HG03095 (cell line): ENCODE results near the gene RAB17.

Source experiments
- ATAC-seq: cut with Tn5 transposase; IDR thresholded peaks from one replicate; pipeline ENCODE4 v1.9.1; 2021; ENCODE audit warnings: moderate library complexity; ENCODE audit not compliant: unreplicated experiment

Gene RAB17

DNA sequence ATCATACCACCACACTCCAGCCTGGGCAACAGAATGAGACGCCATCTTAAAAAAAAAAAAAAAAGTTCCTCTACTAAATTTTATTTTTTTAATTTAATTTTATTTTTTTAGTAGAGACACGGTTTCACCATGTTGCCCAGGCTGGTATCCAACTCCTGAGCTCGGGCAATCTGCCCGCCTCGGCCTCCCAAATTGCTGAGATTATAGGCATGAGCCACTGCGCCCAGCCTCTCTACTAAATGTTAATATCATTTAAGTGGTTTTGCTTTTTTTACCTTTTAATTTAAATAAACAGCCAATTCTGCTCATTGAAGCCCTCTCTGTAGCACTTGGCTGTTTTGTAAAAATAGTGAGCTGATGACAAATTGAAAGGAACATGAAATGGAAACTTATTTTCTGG, 9.2 kb downstream of the RAB17 start:
- ATAC-seq: no peak

DNA sequence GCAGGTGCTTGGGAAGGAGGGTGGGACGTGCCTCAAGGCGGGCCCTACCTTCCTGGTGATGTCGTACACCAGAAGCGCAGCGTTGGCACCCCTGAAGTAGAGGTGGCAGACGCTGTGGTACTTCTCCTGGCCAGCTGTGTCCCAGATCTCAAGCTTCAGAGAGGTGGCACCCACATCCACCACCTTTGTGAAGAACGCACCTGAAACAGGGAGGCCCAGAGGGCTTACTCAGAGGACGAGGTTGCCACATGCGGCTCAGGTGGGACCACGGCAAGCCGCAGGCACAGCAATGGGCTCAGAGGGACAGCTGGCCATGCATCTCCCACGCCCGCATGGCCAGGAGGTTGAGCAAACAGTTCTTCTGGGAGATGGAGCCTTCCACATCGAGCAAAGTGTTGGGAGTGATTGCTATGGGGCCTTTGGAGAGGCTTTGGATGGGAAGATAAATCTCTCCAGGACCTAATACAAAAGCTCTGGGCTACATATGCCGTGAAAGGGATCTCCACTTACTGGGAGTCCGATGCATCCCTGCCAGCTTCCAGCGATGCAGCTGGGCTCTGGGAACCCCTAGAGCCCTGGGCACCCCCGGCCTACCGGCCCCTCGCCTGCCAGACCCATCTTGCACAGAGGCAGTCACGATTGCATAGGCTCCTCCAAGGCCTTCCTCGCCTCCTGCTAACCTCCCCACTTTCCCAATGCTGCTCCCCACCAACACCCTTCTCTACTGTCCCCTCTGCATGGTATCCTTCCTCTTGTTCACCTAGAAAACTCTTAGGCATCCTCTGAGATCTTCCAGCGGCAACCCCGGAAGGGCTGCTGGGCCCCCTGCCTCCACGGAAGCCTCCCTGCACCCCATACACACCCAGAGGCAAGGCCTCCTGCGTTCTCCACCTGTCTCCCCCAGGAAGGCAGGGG, 12.3 kb downstream of the RAB17 start:
- no peak for ATAC-seq

DNA sequence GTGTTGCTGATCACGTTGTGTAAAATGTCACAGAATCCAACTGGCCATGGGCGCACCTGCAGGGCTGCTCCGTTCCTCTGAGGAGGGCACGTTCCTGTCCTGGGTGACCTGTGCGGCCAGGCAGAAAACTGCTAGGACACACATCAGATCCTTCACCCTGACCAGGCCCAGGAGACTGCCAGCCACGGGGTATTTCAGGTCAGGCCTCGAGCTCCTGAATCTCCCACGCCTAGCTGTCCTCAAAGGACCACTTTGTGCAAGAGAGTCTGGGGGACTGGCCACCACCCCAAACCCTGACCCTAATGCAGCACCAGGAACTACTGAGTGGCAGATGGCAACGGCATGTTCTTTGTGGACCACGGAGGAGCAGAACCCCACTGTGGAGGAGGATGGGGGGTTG, 13.1 kb downstream of the RAB17 start:
- no peak for ATAC-seq

DNA sequence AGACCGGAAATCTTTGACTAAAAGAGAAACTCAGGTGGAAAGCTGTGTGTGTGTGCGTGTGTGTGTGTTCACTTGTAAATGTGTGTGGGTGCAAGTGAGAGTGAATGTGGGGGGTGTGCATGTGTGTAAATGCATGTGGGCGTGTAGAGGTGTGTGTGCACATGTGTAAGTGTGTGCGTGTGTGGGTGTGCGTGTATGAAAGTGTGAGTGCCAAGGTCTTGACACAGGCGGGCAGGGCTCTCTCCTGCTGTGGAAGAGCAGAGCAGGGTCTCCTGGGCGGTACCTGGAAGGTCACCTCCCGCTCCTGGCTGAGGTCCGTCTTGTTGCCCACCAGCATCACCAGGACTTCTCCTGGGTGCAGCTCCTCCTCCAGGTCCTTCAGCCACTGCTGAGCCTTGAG, 13.6 kb downstream of the RAB17 start:
- no peak for ATAC-seq

DNA sequence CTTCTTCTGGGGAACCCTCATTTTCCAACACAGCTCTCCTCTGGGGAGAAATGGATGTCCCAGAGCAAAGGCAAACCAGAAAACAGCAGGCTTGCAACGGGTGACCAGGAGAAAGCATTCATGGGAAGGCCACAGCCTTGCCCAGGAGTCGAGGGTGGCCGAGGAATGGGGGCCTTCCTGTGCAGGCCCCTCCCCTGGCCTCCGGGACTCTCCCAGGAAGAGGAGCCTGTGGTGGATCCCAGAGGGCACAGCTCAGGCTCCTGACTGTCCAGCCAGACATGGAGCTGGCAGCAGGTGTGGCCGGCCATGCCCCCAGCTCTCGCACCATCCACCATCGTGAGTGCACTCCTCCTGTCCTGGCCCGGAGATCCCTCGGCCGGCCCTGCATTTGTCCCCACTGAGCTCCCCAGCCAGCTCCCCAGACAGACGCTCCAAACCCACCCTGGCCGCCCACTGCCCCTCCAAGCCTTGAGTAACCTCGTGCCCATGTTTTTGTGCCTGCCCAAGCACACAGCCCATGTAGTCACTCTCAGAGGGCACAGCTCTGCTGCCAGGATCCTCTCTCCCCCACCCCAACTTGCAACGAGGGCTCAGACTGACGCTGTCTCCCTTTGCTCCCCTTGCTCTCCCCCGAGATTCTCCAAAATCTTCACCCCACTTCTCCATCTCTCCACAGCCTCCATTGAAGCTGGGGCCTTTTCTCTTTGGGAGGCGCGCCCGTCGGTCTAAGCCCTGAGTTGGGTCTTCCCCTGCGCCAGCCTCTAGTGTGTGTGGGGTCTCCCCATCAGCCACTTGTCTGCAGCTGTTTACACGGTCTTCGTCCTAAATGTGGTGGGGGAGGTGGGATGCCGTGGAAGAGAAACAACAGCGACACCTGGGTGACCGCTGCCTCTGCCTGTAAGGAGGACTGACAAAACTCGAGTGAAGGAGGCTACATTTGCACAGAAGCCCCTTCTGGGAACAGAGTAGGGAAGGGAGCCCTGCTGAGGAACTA, 14.4 kb downstream of the RAB17 start:
- ATAC-seq: no peak

DNA sequence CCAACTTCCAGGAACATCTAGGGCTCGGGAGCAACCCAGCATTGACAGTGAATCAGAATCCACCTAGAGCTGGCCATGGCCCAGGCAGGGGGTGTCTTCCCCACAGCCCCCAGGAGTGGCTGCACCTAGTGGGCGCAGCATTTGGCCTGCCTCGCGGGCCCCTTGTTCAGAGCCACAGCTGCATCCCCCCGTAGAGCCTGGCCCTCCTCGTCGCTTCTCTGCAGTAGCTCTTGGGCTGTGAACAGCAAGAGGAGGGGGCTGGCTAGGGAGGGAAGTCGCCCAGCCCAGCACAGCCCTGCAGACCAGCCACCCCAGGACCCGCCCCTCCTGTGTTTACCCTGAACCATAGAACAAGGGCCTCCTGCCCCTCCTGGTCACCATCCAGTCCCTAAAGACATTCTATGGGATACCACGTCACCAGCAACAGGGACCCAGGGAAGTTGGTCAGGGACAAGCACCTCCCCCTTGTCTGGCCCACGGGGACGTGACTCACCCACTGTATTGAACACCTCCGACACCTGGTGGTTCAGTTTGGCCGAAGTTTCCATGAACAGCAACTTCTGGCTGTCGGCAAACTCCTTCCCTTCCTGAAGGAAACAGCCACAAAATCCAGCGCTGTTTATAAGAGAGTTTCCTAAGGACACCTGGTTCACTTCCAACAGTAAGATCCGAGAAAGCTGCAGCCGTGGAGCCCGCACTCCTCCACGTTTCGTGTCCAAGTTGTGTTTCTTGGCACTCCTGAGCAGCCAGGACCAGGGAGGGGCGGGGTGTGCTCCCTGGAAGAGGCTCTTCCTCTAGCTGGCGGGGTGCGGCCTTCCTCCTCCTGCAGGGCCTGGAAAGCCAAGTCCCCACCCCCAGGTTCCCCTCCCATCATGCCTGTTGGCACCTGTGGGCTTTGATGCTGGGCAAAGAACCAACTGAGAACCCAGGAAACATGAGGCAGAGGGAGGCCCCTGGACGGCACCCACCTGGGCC, 15.4 kb downstream of the RAB17 start:
- ATAC-seq: no peak

DNA sequence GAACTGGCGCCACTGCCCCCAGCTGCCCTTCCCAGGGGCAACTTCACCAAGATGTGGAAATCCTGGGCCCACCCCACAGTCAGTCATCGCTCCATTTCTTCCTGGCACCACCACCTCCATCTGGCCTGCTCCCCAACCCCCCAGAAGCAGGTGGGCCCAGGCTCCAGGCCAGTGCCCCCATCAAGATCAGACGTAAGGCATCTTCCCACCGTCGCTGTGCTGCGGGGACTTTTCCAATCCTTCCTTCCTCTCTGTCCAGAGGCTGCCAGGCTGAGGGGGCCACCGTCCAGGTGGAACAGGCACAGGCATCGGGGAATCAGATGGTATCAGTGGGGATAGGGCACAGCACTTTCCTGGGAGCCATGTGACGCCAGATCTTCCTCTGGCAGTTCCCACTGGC, 16.1 kb downstream of the RAB17 start:
- ATAC-seq: no peak

DNA sequence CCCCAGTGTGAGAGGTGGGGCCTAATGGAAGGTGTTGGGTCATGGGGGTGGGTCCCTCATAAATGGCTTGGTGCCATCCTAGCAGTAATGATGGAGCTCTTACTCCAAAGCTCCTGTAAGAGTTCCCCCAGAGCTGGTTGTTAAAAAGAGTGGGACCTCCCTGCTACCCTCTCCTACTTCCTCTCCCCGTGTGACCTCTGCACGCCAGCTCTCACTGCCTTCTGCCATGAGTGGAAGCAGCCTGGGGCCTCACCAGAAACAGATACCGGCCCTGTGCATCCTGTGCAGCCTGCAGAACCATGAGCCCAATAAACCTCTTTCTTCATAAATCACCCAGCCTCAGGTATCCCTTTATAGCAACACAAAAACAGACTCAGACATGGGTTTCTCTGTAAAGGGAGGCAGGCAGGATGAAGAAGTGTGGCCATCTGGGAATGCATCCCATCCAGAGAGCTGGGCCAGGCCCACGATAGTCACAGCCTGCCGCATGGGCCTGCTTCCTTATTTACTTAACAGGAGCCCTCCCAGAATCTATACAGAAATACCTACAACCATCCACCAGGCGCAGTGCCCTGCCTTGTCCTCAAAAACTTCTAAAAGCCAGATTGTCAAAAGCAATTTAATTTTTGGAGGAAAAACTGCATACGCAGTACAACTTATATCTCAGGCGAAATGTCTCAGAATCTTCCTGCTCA, 16.7 kb downstream of the RAB17 start:
- no peak for ATAC-seq

DNA sequence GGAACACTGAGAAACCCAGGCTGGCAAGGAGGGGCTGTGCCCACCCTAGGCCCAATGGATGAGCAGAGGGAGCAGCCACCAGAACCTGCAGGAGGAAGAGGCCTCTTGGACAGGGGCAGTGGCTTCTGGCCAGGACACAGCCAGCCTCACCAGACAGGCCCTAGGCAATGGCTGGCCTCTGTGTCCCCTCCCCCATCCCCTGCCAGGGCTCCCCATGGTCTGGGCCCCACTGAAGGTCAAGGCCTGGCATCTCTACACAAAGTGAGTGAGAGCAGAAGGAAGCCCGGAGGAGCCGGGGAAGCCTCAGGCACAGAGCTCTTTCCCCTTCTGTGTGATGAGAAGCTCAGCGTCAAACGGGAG, 17.8 kb downstream of the RAB17 start:
- no peak for ATAC-seq

DNA sequence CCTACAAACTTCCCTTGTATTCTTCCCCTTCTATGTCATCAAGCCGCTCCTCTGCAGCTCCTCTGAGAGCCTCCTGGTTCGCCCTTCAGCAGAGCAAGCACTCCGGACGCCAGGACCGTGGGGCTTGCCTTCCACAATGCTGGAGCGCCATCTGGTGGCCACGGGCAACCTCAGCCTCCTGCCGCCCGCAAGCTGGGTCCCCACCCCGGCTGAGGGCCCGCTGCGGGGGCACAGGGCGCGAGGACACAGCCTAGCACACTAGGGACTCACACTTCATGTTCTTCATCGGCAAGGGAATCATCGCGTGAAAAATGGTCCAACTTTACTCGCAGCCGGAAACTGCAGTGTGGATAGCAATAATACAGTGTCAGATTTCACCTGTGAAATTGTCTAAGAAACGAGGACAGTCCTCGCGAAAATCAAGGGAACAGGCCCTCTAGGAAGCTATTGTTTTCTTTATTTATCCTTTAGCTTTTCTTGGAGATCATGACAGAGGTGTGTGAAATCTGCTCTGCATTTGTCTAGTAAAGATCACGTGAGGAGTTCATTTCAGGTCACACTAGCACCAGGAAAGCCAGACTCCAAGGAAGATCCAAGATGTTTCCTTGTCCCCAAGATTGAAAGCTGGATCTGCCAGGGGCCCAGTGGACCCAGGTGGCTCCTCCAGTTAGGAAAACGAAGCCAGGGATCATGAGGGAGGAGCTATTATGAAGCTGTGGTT, 18.4 kb downstream of the RAB17 start:
- ATAC-seq: peak; percentile 91

DNA sequence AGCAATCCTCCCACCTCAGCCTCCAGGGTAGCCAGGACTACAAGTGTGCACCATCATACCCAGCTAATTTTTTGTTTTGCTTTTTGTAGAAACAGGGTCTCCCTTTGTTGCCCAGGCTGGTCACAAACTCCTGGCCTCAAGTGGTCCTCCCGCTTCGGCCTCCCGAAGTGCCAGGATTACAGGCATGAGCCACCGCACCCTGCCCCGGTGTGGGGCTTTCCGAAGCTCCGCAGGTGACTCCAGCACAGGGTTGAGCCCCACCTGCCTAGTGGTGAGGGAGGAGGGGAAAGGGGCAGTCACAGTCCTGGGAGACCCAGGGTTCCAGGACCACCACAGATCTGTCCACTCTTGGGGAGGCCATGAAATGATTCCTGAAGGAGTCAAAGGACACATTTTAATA, 19.0 kb downstream of the RAB17 start:
- no peak for ATAC-seq

DNA sequence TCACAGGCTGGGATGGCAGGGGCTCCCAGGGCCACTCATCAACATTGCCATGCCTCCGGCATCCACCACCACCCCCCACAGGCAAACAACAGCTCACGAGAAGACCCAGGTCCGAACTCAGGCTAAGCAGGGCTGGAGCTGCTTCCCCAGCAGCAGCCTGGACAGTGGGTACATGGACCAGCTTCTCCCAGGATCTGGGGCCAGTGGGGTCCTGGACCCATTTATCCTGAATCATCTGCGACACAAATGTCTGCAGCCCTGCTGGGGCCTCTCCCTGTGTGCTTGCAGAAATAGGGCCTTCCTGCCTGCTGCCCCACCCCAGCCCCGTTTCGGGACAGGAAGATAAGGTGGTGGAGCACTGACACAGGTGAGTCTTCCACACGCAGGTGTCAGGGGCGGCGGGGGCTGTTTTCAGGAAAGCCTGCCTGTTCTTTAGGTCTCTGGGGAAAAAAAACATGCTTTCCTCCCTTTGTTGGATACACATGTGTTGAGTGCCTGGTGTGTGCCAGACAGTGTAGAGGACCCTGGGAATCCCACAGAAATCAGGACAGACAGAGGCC, 19.7 kb downstream of the RAB17 start:
- no peak for ATAC-seq

DNA sequence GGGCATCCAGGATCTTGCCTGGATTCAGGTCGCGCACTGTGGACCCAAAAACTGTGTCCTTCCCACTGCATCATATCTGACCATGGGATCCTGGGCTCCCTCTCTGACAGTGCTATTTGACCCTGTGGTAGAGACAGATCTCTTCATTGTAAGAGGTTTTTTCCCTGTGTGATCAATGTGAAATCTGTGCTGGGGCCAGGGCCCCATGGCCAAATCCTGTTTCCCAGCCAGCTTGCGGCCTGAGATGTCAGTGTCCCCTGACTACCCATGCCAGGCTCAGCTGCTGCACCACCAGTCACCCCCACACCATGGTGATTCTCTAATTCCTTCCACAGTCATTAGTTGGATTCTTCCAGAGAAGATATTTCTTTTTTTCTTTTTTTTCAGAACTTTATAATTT, 20.6 kb downstream of the RAB17 start:
- no peak for ATAC-seq

DNA sequence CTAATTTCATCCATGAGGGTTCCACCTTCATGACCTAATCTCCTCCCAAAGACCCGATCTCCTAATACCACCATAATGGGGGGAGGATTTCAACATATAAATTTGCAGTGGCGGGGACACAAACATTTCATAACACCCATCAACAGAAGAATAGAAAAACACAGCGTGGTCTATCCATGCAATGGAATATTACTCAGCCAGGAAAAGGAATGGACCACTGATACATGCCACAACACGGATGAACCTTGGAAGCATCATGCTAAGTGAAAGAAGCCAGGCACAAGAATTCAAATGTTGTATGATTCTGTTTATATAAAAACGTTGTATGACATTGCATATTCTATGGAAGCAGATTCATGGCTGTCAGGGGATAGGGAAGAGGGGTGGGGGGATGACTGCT, 21.5 kb downstream of the RAB17 start:
- no peak for ATAC-seq

DNA sequence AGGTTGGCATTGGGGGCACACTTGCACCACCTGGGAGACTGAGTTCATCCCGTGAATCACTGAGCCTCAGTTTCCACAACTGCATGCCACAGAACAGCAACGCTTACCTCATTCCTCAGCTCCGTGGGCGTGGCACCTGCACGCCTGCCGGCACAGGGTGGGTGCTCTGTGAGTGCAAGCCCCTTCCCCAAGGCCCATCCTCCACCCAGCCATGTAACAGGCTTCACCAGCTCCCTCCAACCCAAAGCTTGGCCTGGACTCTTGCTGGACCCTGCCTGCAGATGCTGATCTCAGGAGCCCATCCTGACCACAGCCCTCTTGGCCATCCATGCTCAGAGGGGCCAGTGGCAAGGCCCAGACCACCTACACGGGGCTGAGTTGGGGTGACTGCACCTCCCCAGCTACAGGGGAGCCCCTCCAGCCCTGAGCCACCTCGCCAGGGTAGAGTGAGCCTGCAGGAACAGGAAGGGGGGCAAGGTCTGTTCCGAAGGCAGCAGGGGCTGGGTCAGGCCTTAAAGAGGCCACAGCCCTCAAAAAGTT, 22.3 kb downstream of the RAB17 start:
- no peak for ATAC-seq

DNA sequence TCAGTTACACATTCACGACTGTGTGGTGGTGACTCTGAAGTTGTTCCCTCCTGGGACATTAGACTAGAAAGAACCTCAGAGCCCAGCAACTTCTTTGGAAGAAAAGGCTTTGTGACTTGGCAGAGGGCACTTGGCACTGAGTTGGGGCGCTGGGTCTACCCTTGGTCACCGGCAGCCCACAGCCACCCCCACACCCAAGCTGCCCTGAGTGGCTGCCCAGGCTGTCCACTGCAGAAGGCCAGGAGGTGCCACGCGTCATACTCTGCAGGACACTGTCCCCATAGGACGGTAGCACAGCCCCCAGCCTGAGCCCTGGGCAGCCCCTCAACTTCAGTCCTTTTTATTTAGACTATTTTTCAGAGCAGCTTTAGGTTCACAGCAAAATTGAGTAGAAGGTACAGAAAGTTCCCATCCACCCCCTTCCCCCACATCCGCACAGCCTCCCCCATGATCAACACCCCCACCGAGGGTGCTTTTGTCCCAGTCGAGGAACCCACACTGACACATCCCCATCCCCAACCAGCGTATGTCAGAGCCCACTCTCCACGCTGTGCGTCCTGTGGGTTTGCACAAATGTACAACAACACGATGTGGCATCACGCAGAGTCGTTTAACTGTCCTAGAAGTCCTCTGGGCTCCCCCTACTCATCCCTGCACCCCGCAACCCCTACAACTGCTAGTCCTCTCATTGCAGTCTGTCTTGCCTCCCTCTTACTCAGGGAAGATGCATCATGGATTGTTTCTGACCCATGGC, 23.1 kb downstream of the RAB17 start:
- ATAC-seq: no peak

DNA sequence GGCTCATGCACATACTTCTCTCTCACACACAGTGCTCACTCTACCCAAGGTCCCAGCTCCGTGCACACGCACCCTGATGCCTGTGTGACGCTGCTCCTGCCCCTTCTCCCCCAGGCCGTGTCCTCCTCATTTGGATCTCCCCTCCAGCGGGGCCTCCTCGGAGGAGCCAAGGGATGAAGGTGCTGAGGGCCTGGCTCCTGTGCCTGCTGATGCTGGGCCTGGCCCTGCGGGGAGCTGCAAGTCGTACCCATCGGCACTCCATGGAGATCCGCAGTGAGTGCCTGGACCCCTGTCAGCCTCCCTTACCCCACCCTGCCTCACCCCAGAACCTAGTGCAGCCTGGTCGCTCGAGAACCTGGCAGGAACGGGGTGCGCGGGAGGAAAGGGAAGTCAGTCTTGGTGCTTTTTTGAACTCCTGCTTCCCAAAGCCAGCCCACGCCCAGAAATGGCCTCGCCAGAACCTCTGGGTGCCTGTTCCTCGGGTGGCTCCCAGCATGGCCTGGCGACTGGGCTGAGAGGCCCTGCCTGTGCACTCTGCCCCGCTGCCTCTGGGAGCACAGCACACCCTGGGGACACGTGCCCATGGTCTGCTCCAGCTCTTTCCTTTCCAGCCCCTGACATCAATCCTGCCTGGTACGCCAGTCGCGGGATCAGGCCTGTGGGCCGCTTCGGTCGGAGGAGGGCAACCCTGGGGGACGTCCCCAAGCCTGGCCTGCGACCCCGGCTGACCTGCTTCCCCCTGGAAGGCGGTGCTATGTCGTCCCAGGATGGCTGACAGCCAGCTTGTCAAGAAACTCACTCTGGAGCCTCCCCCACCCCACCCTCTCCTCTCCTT, 23.9 kb downstream of the RAB17 start, which contains the start of gene PRLH:
TSS of gene PRLH (plus strand) at position 174 of the 835 bp plus-strand sequence. CDS start at position 174, 0 bp downstream.
- no peak for ATAC-seq
